Activated T-cell treated with anti-CD3 and anti-CD28 coated beads for 48 hours (primary cell): ENCODE data around the gene OST4.
"Not testable (repeated sequence)": the region's sequence is repeated elsewhere in the genome, so short reads cannot be mapped to it uniquely, and the experiment has no call there.

Experiments
- DNase-seq: peaks from one replicate; pipeline ENCODE4 v3.0.0-alpha.2; 2020; ENCODE audit warnings: low read depth

The OST4 gene

GRCh38 chr2:27071277-27071989 is at the start of gene OST4:
TSS of gene OST4 (minus strand) at chr2:27071654.
- peak; percentile 92 for DNase-seq

GRCh38 chr2:27119330-27119670 is 47.8 kb upstream of the OST4 start:
- not testable (repeated sequence) for DNase-seq

- peak; percentile 12 for DNase-seq
These were observed 47.3 kb upstream of the OST4 start, which contains the start of gene CGREF1 for GRCh38 chr2:27118525-27119329. TSS of gene CGREF1 (minus strand) at chr2:27119128. CDS start at chr2:27104366, 14,762 bp downstream.

GRCh38 chr2:27117995-27118524 is 46.6 kb upstream of the OST4 start:
- DNase-seq = no peak

- DNase-seq = no peak
These were observed 44.1 kb upstream of the OST4 start for GRCh38 chr2:27115519-27115918.

GRCh38 chr2:27111392-27112078 is 40.1 kb upstream of the OST4 start:
- DNase-seq = not testable (repeated sequence)

GRCh38 chr2:27110603-27111352 is 39.3 kb upstream of the OST4 start:
- DNase-seq = not testable (repeated sequence)

- DNase-seq = no peak
These were observed 37.6 kb upstream of the OST4 start for GRCh38 chr2:27109083-27109482.

GRCh38 chr2:27108221-27108620 is 36.8 kb upstream of the OST4 start:
- DNase-seq = no peak

- DNase-seq = no peak
These were observed 34.5 kb upstream of the OST4 start for GRCh38 chr2:27105981-27106380.

- no peak for DNase-seq
These were observed 30.9 kb upstream of the OST4 start for GRCh38 chr2:27102329-27102728.

- DNase-seq = no peak
These were observed 28.6 kb upstream of the OST4 start for GRCh38 chr2:27100036-27100435.

GRCh38 chr2:27099334-27099955 is 28.0 kb upstream of the OST4 start:
- DNase-seq = no peak

- no peak for DNase-seq
These were observed 25.9 kb upstream of the OST4 start for GRCh38 chr2:27097341-27097740.

- no peak for DNase-seq
These were observed 25.4 kb upstream of the OST4 start for GRCh38 chr2:27096748-27097297.

- peak; percentile 24 for DNase-seq
These were observed 24.5 kb upstream of the OST4 start for GRCh38 chr2:27095745-27096651.

GRCh38 chr2:27095427-27095744 is 23.9 kb upstream of the OST4 start:
- DNase-seq = no peak

- DNase-seq = no peak
These were observed 23.0 kb upstream of the OST4 start for GRCh38 chr2:27094353-27094984.
